H1 (cell line): ENCODE measurements around the gene HBA2. TPM values are rescaled to one million over a fixed set of nuclear protein-coding genes. Genes with fewer than 3 reads are reported as not detected.

Experiments used
- CTCF ChIA-PET: fragments of 300-600 bp; sonication (Branson Sonifier 250); formaldehyde crosslinking; loops from one replicate; lab custom pipeline; 2021; ENCODE audit not compliant: partially characterized antibody; lab: Charles Lee
- POLR2A ChIA-PET: fragments of 300-600 bp; sonication (Branson Sonifier 250); formaldehyde crosslinking; loops from one replicate; lab custom pipeline; 2021; ENCODE audit warnings: inconsistent platforms; ENCODE audit not compliant: partially characterized antibody; lab: Charles Lee
- DNase-seq, 2 experiments: peaks; one replicate each; pipeline versions ENCODE4 v3.0.0 to v3.0.0-alpha.2; 2010 to 2022; ENCODE audit warnings: low spot score in 2 of 2, low read depth in 1 of 2, mixed read lengths in 1 of 2
- FAIRE-seq: peaks from 2 replicates; lab custom pipeline; 2011; peaks lifted over from hg19 to GRCh38; lab: Jason Lieb, UNC
- H2AFZ ChIP-seq: 2 replicates; pipeline ENCODE4 v1.8.1; 2012; ENCODE audit warnings: low read length, inconsistent platforms
- H2AK5ac ChIP-seq: 2 replicates; pipeline ENCODE4 v1.6.1; 2013; ENCODE audit warnings: low read depth, low read length
- H2BK120ac ChIP-seq: replicated peaks from 2 replicates; pipeline ENCODE3; 2013; ENCODE audit warnings: low read depth, low read length, inconsistent platforms
- H2BK12ac ChIP-seq: 2 replicates; pipeline ENCODE4 v1.6.1; 2013; ENCODE audit warnings: low read depth, low read length
- H2BK15ac ChIP-seq: 2 replicates; pipeline ENCODE4 v1.6.1; 2013; ENCODE audit warnings: low read length
- H2BK20ac ChIP-seq: 2 replicates; pipeline ENCODE4 v1.6.1; 2013; ENCODE audit warnings: low read length
- H2BK5ac ChIP-seq: 2 replicates; pipeline ENCODE4 v1.6.1; 2013; ENCODE audit warnings: low read depth, low read length
- H3K14ac ChIP-seq: 2 replicates; pipeline ENCODE4 v1.6.1; 2013; ENCODE audit warnings: inconsistent platforms; ENCODE audit not compliant: insufficient read length
- H3K18ac ChIP-seq: 2 replicates; pipeline ENCODE4 v1.6.1; 2013; ENCODE audit warnings: low read length; ENCODE audit errors: extremely low read depth
- H3K23ac ChIP-seq: 2 replicates; pipeline ENCODE4 v1.6.1; 2013; ENCODE audit warnings: inconsistent platforms; ENCODE audit not compliant: insufficient read length
- H3K23me2 ChIP-seq: 2 replicates; pipeline ENCODE4 v1.6.1; 2013; ENCODE audit warnings: low read depth, low read length
- H3K27ac ChIP-seq: 2 replicates; pipeline ENCODE4 v1.6.1; 2011; ENCODE audit warnings: low read depth, low read length, inconsistent platforms
- H3K27me3 ChIP-seq, 4 experiments: replicated peaks in 1 of 4; 1 replicate in 1 of 4; 2 replicates in 3 of 4; pipeline versions ENCODE4 v1.6.1 to v1.8.1; 2011 to 2013; ENCODE audit warnings: low read length in 3 of 4, mild to moderate bottlenecking in 3 of 4, inconsistent platforms in 2 of 4, mixed read lengths in 2 of 4, moderate library complexity in 1 of 4; ENCODE audit not compliant: control insufficient read depth in 3 of 4, insufficient read depth in 3 of 4; ENCODE audit errors: extremely low read depth in 1 of 4
- H3K36me3 ChIP-seq, 4 experiments: 2 replicates each; pipeline versions ENCODE4 v1.6.1 to v1.8.1; 2011 to 2013; ENCODE audit warnings: mild to moderate bottlenecking in 4 of 4, low read length in 3 of 4, moderate library complexity in 2 of 4, control low read depth in 1 of 4, inconsistent platforms in 1 of 4; ENCODE audit not compliant: insufficient read depth in 4 of 4, control insufficient read depth in 2 of 4
- H3K4ac ChIP-seq: replicated peaks from 2 replicates; pipeline ENCODE3; 2013; ENCODE audit warnings: low read length, low read depth, mixed read lengths, inconsistent platforms; ENCODE audit not compliant: insufficient read length
- H3K4me1 ChIP-seq, 4 experiments: replicated peaks in 1 of 4; 1 replicate in 1 of 4; 2 replicates in 3 of 4; pipeline versions ENCODE4 v1.6.1 to v1.8.1; 2011 to 2013; ENCODE audit warnings: low read length in 3 of 4, inconsistent platforms in 2 of 4, mixed read lengths in 1 of 4; ENCODE audit not compliant: insufficient read depth in 4 of 4, control insufficient read depth in 3 of 4
- H3K4me2 ChIP-seq, 2 experiments: 2 replicates each; pipeline versions ENCODE4 v1.6.1 to v1.8.1; 2011 to 2013; ENCODE audit warnings: low read depth in 2 of 2, low read length in 2 of 2, control low read depth in 1 of 2, inconsistent platforms in 1 of 2, mild to moderate bottlenecking in 1 of 2; ENCODE audit not compliant: insufficient read depth in 1 of 2
- H3K4me3 ChIP-seq, 4 experiments: fragments of 200-600, 300-600 bp in 1 of 4; sonication (generic), shearing (Covaris generic), sonication (Bioruptor Twin) in 1 of 4; 2 replicates each; pipeline versions ENCODE4 v1.5.1 to v1.8.1; 2011 to 2016; ENCODE audit warnings: low read length in 4 of 4, low read depth in 3 of 4, control low read depth in 2 of 4, inconsistent platforms in 2 of 4, mild to moderate bottlenecking in 2 of 4, mixed read lengths in 1 of 4, moderate library complexity in 1 of 4; ENCODE audit not compliant: insufficient read depth in 2 of 4; ENCODE audit errors: extremely low read depth in 1 of 4
- H3K56ac ChIP-seq: replicated peaks from 2 replicates; pipeline ENCODE3; 2013; ENCODE audit warnings: low read depth, mild to moderate bottlenecking, mixed read lengths, low read length, inconsistent platforms; ENCODE audit not compliant: insufficient read length
- H3K79me1 ChIP-seq: 2 replicates; pipeline ENCODE4 v1.6.1; 2013; ENCODE audit warnings: low read depth, low read length, control low read depth
- H3K79me2 ChIP-seq, 2 experiments: 2 replicates each; pipeline versions ENCODE4 v1.6.1 to v1.8.1; 2012 to 2013; ENCODE audit warnings: low read length in 2 of 2, mild to moderate bottlenecking in 2 of 2, inconsistent platforms in 1 of 2; ENCODE audit not compliant: insufficient read depth in 2 of 2, control insufficient read depth in 1 of 2
- H3K9ac ChIP-seq, 4 experiments: replicated peaks in 1 of 4; 1 replicate in 1 of 4; 2 replicates in 3 of 4; pipeline versions ENCODE4 v1.6.1 to v1.8.1; 2011 to 2013; ENCODE audit warnings: low read depth in 3 of 4, low read length in 3 of 4, control low read depth in 2 of 4, mild to moderate bottlenecking in 2 of 4, moderate library complexity in 2 of 4, inconsistent platforms in 1 of 4; ENCODE audit errors: extremely low read depth in 1 of 4
- H3K9me3 ChIP-seq, 2 experiments: 2 replicates each; pipeline versions ENCODE4 v1.6.1 to v1.8.1; 2012 to 2013; ENCODE audit warnings: mild to moderate bottlenecking in 2 of 2, moderate library complexity in 2 of 2, control low read depth in 1 of 2, inconsistent platforms in 1 of 2, low read depth in 1 of 2, low read length in 1 of 2, mixed read lengths in 1 of 2; ENCODE audit not compliant: insufficient read depth in 2 of 2
- H4K20me1 ChIP-seq, 2 experiments: replicated peaks in 1 of 2; 2 replicates each; pipeline versions ENCODE3 to v1.8.1; 2011 to 2013; ENCODE audit warnings: inconsistent platforms in 2 of 2, low read length in 2 of 2, mild to moderate bottlenecking in 1 of 2; ENCODE audit not compliant: insufficient read depth in 2 of 2, control insufficient read depth in 1 of 2
- H4K5ac ChIP-seq: 2 replicates; pipeline ENCODE4 v1.6.1; 2013; ENCODE audit warnings: low read length, low read depth, mixed read lengths, inconsistent platforms; ENCODE audit not compliant: insufficient read length
- H4K8ac ChIP-seq: 2 replicates; pipeline ENCODE4 v1.8.0; 2013; ENCODE audit warnings: mild to moderate bottlenecking, moderate library complexity, low read length, inconsistent platforms; ENCODE audit not compliant: insufficient read depth; ENCODE audit errors: extremely low read depth
- H4K91ac ChIP-seq: replicated peaks from 2 replicates; pipeline ENCODE3; 2013; ENCODE audit warnings: low read length, mixed read lengths, inconsistent platforms; ENCODE audit not compliant: insufficient read length
- ASH2L ChIP-seq: fragments of 200-600, 300-600 bp; sonication (generic); IDR thresholded peaks from one replicate; pipeline ENCODE4 v1.7.1; 2017; ENCODE audit warnings: low read length
- BCL11A ChIP-seq, 2 experiments: IDR thresholded peaks; one replicate each; pipeline ENCODE4 v1.6.1; 2011; ENCODE audit warnings: low read depth in 2 of 2, low read length in 2 of 2, mild to moderate bottlenecking in 2 of 2
- CBX8 ChIP-seq: fragments of 300-800, 300-1000 bp; sonication (generic); IDR thresholded peaks from 2 replicates; pipeline ENCODE4 v1.7.1; 2016; ENCODE audit warnings: low read depth, low read length, borderline replicate concordance
- CREB1 ChIP-seq: IDR thresholded peaks from 2 replicates; pipeline ENCODE4 v1.6.1; 2012; ENCODE audit warnings: inconsistent platforms
- EZH2 ChIP-seq: fragments of 200-600 bp; sonication (generic); IDR thresholded peaks from 2 replicates; pipeline ENCODE4 v1.7.1; 2012; ENCODE audit warnings: low read depth, mild to moderate bottlenecking, moderate library complexity, low read length, inconsistent platforms; ENCODE audit not compliant: severe bottlenecking
- PHF8 ChIP-seq: fragments of 200-600 bp; sonication (generic); conservative IDR thresholded peaks from 2 replicates; pipeline ENCODE4 v1.7.1; 2012; ENCODE audit warnings: low read depth, mild to moderate bottlenecking, inconsistent platforms, low read length, moderate library complexity
- POLR2A ChIP-seq, 2 experiments: IDR thresholded peaks; 1 replicate in 1 of 2; 2 replicates in 1 of 2; pipeline ENCODE4 v1.6.1; 2011; ENCODE audit warnings: low read depth in 2 of 2, low read length in 2 of 2, mild to moderate bottlenecking in 2 of 2; ENCODE audit errors: control extremely low read depth in 1 of 2
- SRF ChIP-seq: IDR thresholded peaks from 2 replicates; pipeline ENCODE4 v1.6.1; 2011; ENCODE audit warnings: mild to moderate bottlenecking, low read depth, low read length, moderate library complexity
- TAF7 ChIP-seq: optimal IDR thresholded peaks from 2 replicates; pipeline ENCODE3; 2011; ENCODE audit warnings: low read depth, mild to moderate bottlenecking, inconsistent platforms, low read length, moderate library complexity, borderline replicate concordance
- TBP ChIP-seq: IDR thresholded peaks from 2 replicates; pipeline ENCODE4 v1.6.1; 2011; ENCODE audit warnings: low read depth, low read length, improper control_type of control experiment
- YY1 ChIP-seq: IDR thresholded peaks from 2 replicates; pipeline ENCODE4 v1.6.1; 2011; ENCODE audit warnings: low read depth, mild to moderate bottlenecking, low read length
- WGBS, 2 experiments: shearing (Covaris generic) in 1 of 2; methylation state at CpG; one replicate each; pipeline versions ENCODE4 v1.1.6 to v1.1.7; 2013 to 2015; ENCODE audit warnings: low lambda C conversion rate in 2 of 2, mixed read lengths in 2 of 2, inconsistent platforms in 1 of 2, low coverage in 1 of 2, missing lambda C conversion rate in 1 of 2; ENCODE audit not compliant: insufficient replicate concordance in 2 of 2, insufficient coverage in 1 of 2, insufficient read length in 1 of 2; ENCODE audit errors: extremely low coverage in 1 of 2, missing lambda C conversion rate in 1 of 2; 5-methylcytosine and 5-hydroxymethylcytosine counted together
- polyA plus RNA-seq, 7 experiments: library from polyadenylated mRNA; depleted of rRNA in 3 of 7; stranded (reverse) in 5 of 7; unstranded in 2 of 7; fragments of >200 nt in 5 of 7; fragments of 200-250 nt in 2 of 7; gene quantifications; 1 replicate in 5 of 7; 2 replicates in 1 of 7; 4 replicates in 1 of 7; pipeline versions ENCODE4 v1.2.1 to v1.2.3, GENCODE V29; 2011 to 2013; ENCODE audit warnings: missing spikeins in 2 of 7, mixed read lengths in 2 of 7
- total RNA-seq: library from RNA; stranded (reverse); fragmentation: NEBNext Ultra II Directional; extraction: Animal tissue kit (Norgen Biotek cat#: 25700); gene quantifications from 2 replicates; pipeline ENCODE4 v1.2.1, GENCODE V29; 2021
- TF ChIP-seq, protein P1 (sequence below): IDR thresholded peaks from 2 replicates; pipeline ENCODE4 v1.6.1; 2011; ENCODE audit warnings: low read depth, mild to moderate bottlenecking, low read length; ENCODE audit not compliant: insufficient read depth

The HBA2 gene
- total and polyA plus RNA-seq, 2 of the 8 experiments (the other 6 are each of a cell fraction or from before 2014, with no cell fraction given), result 6.1 TPM; not detected in 1

DNA sequence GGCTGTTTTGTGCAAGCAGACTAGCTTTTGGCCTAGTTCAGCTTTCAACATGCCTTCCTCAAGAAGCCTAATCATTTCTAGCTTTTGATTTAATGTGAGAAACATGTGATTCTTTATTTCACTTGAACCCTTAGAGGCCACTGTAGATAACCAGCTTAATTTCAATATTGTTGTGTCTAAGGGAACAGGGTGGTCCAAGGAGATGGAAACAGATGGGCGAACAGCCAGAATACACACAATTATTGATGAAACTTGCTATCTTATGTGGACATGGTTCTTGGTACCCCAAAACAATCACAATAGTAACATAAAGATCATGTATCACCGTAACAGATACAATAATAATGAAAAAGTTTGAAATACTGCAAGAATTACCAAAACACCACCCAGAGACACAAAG is 39.0 kb upstream of the HBA2 start:
- Histone ChIP-seq H3K9me3 (no peaks in the 10 kb centered on the region), H3K18ac (no peak overlapping the region), H2BK120ac (no peak overlapping the region), H2BK12ac (no peak overlapping the region), H3K9ac (no peak overlapping the region), H2BK15ac (no peak overlapping the region), H3K4ac (no peak overlapping the region), H2BK20ac (no peak overlapping the region), H3K23me2 (no peaks in the 10 kb centered on the region), H3K79me2 (peaks cover 0 to 25% of the 10 kb centered on the region in 2 experiments; a peak in 2 of 4 replicates), H3K4me1 (no peaks in the 10 kb centered on the region; a peak in 1 of 7 replicates), H2BK5ac (no peak overlapping the region), H4K20me1 (no peaks in the 10 kb centered on the region), H3K4me3 (no peak overlapping the region), H3K79me1 (peaks cover 2% of the 10 kb centered on the region), H4K8ac (no peak overlapping the region), H4K5ac (no peak overlapping the region), H3K36me3 (no peaks in the 10 kb centered on the region; a peak in 2 of 8 replicates), H4K91ac (no peak overlapping the region), H3K27ac (no peak overlapping the region), H3K27me3 (no peaks in the 10 kb centered on the region), H3K4me2 (no peak overlapping the region), H3K14ac (no peak overlapping the region), H2AFZ (no peak overlapping the region), H3K23ac (no peak overlapping the region), H3K56ac (no peak overlapping the region), H2AK5ac (no peak overlapping the region)
- POLR2A ChIA-PET, result interaction anchor here (1.1 to 1.7 kb wide), 2 partner anchors 9 to 29 kb away, joined by 3 to 4 read pairs; no protein-coding TSS in a partner anchor
- TF ChIP-seq CREB1 (no peak), BCL11A (IDR thresholded peaks at IDR 0.05; ENCODE audit: low read depth in 2 of 2, low read length in 2 of 2) (no peak), EZH2 (no peak), TBP (no peak), YY1 (no peak), PHF8 (no peak), CBX8 (no peak), ASH2L (no peak), POLR2A (IDR thresholded peaks at IDR 0.05; ENCODE audit: control extremely low read depth in 1 of 2, low read depth in 2 of 2, low read length in 2 of 2) (no peak), SRF (no peak), TAF7 (no peak)
- TF ChIP-seq, protein P1, sequence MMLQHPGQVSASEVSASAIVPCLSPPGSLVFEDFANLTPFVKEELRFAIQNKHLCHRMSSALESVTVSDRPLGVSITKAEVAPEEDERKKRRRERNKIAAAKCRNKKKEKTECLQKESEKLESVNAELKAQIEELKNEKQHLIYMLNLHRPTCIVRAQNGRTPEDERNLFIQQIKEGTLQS, result no peak
- DNase-seq (no peak), FAIRE-seq (no peak)
- CTCF ChIA-PET, result interaction anchor here (0.6 to 3.5 kb wide), 6 partner anchors 14 to 70 kb away, joined by 3 to 17 read pairs (median 5); no protein-coding TSS in a partner anchor
- 89% methylated on average over 2 of the region's 2 CpGs; no CpG with 5 or more reads in 1 of the 2 experiments for WGBS, 2 experiments
